CD4-positive, alpha-beta T cell (primary cell): ENCODE data around the gene MTX2. TPM values are rescaled to one million over a fixed set of nuclear protein-coding genes. Genes with fewer than 3 reads are reported as not detected.

Experiments
- ATAC-seq: fragments of 200-7000 bp; cut with Tn5 transposase; one replicate; pipeline ENCODE4 v1.10.0; 2022; ENCODE audit warnings: mild to moderate bottlenecking; ENCODE audit not compliant: poor library complexity
- CTCF ChIA-PET: fragments of 350-600 bp; sonication (Branson Sonifier 250); formaldehyde crosslinking; loops from one replicate; lab custom pipeline; 2021; ENCODE audit warnings: antibody characterized with exemption, inconsistent platforms; lab: Charles Lee
- POLR2A ChIA-PET: fragments of 350-600 bp; sonication (Branson Sonifier 250); formaldehyde crosslinking; loops from one replicate; lab custom pipeline; 2021; ENCODE audit warnings: antibody characterized with exemption, inconsistent platforms; lab: Charles Lee
- DNase-seq, 14 experiments: peaks; one replicate each; pipeline ENCODE4 v3.0.0-alpha.2; 2013 to 2020; ENCODE audit warnings: mixed read lengths in 2 of 14
- H3K27ac ChIP-seq, 2 donors: one replicate each; pipeline versions ENCODE4 v1.5.1 to v1.7.0; 2013; ENCODE audit warnings: low read length in 2 of 2, low read depth in 1 of 2, mild to moderate bottlenecking in 1 of 2
- H3K27me3 ChIP-seq, 2 experiments: 1 replicate in 1 of 2; 2 replicates in 1 of 2; pipeline versions ENCODE4 v1.6.1 to v1.7.0; 2013; ENCODE audit warnings: low read length in 2 of 2, control low read depth in 1 of 2, mild to moderate bottlenecking in 1 of 2, moderate library complexity in 1 of 2; ENCODE audit not compliant: insufficient read depth in 2 of 2, control insufficient read depth in 1 of 2
- H3K36me3 ChIP-seq: one replicate; pipeline ENCODE4 v1.6.1; 2013; ENCODE audit warnings: low read length, control low read depth; ENCODE audit not compliant: insufficient read depth
- H3K4me1 ChIP-seq: one replicate; pipeline ENCODE4 v1.6.1; 2013; ENCODE audit warnings: low read length, control low read depth; ENCODE audit not compliant: insufficient read depth
- H3K4me3 ChIP-seq: one replicate; pipeline ENCODE4 v1.5.1; 2013; ENCODE audit warnings: mild to moderate bottlenecking, low read length, moderate library complexity
- H3K9me3 ChIP-seq, 2 experiments: 1 replicate in 1 of 2; 2 replicates in 1 of 2; pipeline versions ENCODE4 v1.6.1 to v1.7.0; 2013; ENCODE audit warnings: low read length in 2 of 2, mild to moderate bottlenecking in 2 of 2, control low read depth in 1 of 2, moderate library complexity in 1 of 2; ENCODE audit not compliant: control insufficient read depth in 1 of 2, insufficient read depth in 1 of 2
- H3K27ac Mint-ChIP-seq: one replicate; pipeline ENCODE4 v1.8.0; 2020; ENCODE audit warnings: mixed read lengths
- H3K27me3 Mint-ChIP-seq: one replicate; pipeline ENCODE4 v1.8.0; 2021; ENCODE audit warnings: mixed read lengths
- H3K36me3 Mint-ChIP-seq: one replicate; pipeline ENCODE4 v1.8.0; 2021; ENCODE audit warnings: low read depth, mixed read lengths
- H3K4me1 Mint-ChIP-seq: one replicate; pipeline ENCODE4 v1.8.0; 2021; ENCODE audit warnings: low read depth, mixed read lengths
- H3K4me3 Mint-ChIP-seq: one replicate; pipeline ENCODE4 v1.8.0; 2020; ENCODE audit warnings: mild to moderate bottlenecking, mixed read lengths
- H3K9me3 Mint-ChIP-seq: one replicate; pipeline ENCODE4 v1.8.0; 2020; ENCODE audit warnings: mixed read lengths
- CTCF ChIP-seq: fragments of 200-600 bp; IDR thresholded peaks from one replicate; pipeline ENCODE4 v1.8.0; 2022; ENCODE audit warnings: antibody characterized with exemption, mild to moderate bottlenecking
- intact Hi-C, 2 experiments: fragments of 100-400 bp; cut with DNase I in 1 of 2; cut with micrococcal nuclease in 1 of 2; formaldehyde crosslinking; loops; one replicate each; pipeline versions ENCODE4 v1.15.1 to v1.9.0; 2023 to 2025; cut with DNase I, micrococcal nuclease
- total RNA-seq, 174 experiments: library from RNA in 2 of 174; stranded (reverse) in 2 of 174; gene quantifications; one replicate each; pipeline ENCODE4 v1.2.3 and lab custom pipeline; 2021 to 2026

The MTX2 gene
- total RNA-seq, 2 experiments from 2014 or later = 5.0 to 5.2 TPM

DNA sequence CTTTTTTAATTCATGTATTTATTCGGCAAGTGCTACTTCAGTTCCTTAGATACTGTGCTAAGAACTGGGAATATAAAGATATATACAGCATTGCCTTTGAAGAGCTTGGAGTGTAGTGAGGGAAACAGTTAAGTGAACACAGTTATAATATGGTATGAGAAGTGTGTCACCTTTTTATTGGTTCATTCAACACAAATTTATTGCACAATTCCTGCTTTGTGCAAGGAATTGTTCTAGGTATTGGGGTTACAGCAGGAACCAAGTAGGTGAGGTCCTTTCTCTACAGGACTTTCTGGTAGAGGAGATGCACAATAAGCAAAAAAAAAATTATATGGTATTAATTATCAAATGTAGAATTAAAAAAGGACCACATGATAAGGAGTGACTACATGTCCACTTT is 65.5 kb downstream of the MTX2 start:
- H3K27me3 ChIP-seq = no peaks in the 10 kb centered on the region

DNA sequence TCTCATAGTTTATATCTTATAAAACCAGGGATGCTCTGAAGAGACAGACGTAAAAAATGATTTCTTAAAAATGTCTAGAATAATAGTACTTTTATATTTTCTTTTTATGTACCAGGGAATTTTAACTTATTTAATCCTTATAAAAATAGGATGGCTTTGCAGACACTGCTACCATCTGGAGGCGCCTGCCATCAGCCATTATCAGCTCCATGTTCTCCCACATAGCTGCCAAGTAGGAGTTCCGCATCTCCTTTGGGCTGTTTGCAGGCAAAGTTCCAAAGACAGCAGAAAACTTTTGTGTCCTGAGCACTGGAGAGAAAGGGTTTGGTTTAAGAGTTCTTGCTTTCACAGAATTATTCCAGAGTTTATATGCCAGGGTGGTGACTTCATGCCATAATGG is 69.2 kb downstream of the MTX2 start:
- ChIA-PET CTCF (no interaction called here), POLR2A (no interaction called here)
- intact Hi-C loops = no loop called here
- Histone ChIP-seq H3K9me3 (no peaks in the 10 kb centered on the region), H3K4me3 (no peak overlapping the region), H3K27me3 (no peaks in the 10 kb centered on the region), H3K27ac (no peak overlapping the region), H3K4me1 (no peaks in the 10 kb centered on the region), H3K36me3 (peaks cover 9% of the 10 kb centered on the region)
- TF ChIP-seq CTCF = no peak
- DNase-seq (no peak), ATAC-seq (no peak)
- H3K27ac Mint-ChIP-seq = no peak overlapping the region
- H3K27me3 Mint-ChIP-seq = no peaks in the 10 kb centered on the region
- H3K4me1 Mint-ChIP-seq = no peaks in the 10 kb centered on the region
- H3K36me3 Mint-ChIP-seq = peaks cover 42% of the 10 kb centered on the region
- no peak overlapping the region for H3K4me3 Mint-ChIP-seq
- H3K9me3 Mint-ChIP-seq = peaks cover 2% of the 10 kb centered on the region

More for the DNA sequence above, 65.5 kb downstream of the MTX2 start:
- Mint-ChIP-seq H3K4me3 (no peak overlapping the region), H3K36me3 (peaks cover 58% of the 10 kb centered on the region), H3K27me3 (no peaks in the 10 kb centered on the region), H3K9me3 (peaks cover 2% of the 10 kb centered on the region), H3K27ac (no peak overlapping the region), H3K4me1 (no peaks in the 10 kb centered on the region)
- DNase-seq (no peak), ATAC-seq (no peak)
- no peak overlapping the region for H3K27ac ChIP-seq
- no peak for TF ChIP-seq CTCF
- intact Hi-C loops = no loop called here
- CTCF ChIA-PET = no interaction called here
- no peak overlapping the region for H3K4me3 ChIP-seq
- no peaks in the 10 kb centered on the region for H3K9me3 ChIP-seq
- POLR2A ChIA-PET = no interaction called here
- peaks cover 10% of the 10 kb centered on the region for H3K36me3 ChIP-seq
- H3K4me1 ChIP-seq = no peaks in the 10 kb centered on the region

DNA sequence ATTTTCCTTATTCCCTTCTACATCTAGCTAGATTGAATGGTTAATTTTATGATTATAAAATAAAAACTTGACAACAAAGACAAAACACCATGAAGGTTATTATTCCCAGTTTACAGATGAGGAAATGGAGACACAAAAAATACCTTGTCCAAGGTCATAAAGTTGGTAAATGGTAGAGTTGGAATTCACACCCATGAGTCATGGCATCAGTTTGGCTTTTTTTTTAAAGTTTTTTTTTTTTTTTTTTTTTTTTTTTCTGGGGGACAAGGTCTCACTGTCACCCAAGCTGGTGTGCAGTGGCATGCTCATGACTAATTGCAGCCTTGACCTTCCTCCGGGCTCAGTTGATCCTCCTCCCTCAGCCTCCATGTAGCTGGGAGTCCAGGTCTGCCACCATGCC is 70.0 kb downstream of the MTX2 start:
- intact Hi-C loops = no loop called here
- H3K27me3 ChIP-seq = no peaks in the 10 kb centered on the region
- H3K9me3 ChIP-seq = no peaks in the 10 kb centered on the region
- no peaks in the 10 kb centered on the region for H3K4me1 ChIP-seq
- peaks cover 2% of the 10 kb centered on the region for H3K9me3 Mint-ChIP-seq
- POLR2A ChIA-PET = no interaction called here
- H3K27me3 Mint-ChIP-seq = no peaks in the 10 kb centered on the region
- CTCF ChIA-PET = no interaction called here
- H3K36me3 ChIP-seq = peaks cover 9% of the 10 kb centered on the region
- ATAC-seq (no peak), DNase-seq (no peak)
- no peak overlapping the region for H3K4me3 Mint-ChIP-seq
- H3K27ac Mint-ChIP-seq = no peak overlapping the region
- no peak overlapping the region for H3K4me3 ChIP-seq
- no peak overlapping the region for H3K27ac ChIP-seq
- TF ChIP-seq CTCF = no peak
- H3K4me1 Mint-ChIP-seq = no peaks in the 10 kb centered on the region
- peaks cover 38% of the 10 kb centered on the region for H3K36me3 Mint-ChIP-seq
